Thyroid gland (tissue), 4 donors: Measurements from ENCODE around the gene FAM180A.

Experiments used
- CTCF ChIP-seq, 6 experiments: fragments of 200-600 bp in 3 of 6; fragments of 450-650 bp in 3 of 6; sonication (generic) in 3 of 6; IDR thresholded peaks; one replicate each; pipeline ENCODE4 v1.5.1; 2016 to 2019; ENCODE audit warnings: antibody characterized with exemption in 6 of 6, mild to moderate bottlenecking in 2 of 6, inconsistent platforms in 1 of 6, moderate library complexity in 1 of 6
- POLR2A ChIP-seq, 2 donors: fragments of 450-650 bp; IDR thresholded peaks; one replicate each; pipeline ENCODE4 v1.6.1; 2017; ENCODE audit warnings: antibody characterized with exemption in 2 of 2, mild to moderate bottlenecking in 2 of 2, moderate library complexity in 1 of 2

GRCh38 chr7:135682191-135682590 lies 66.4 kb downstream of the FAM180A start:
- TF ChIP-seq CTCF (IDR thresholded peaks at IDR 0.05) (no peak), POLR2A (IDR thresholded peaks at IDR 0.05) (no peak)
